ENCODE data around the gene CLDN8. TPM values are rescaled to one million over a fixed set of nuclear protein-coding genes. Genes with fewer than 3 reads are reported as not detected.

Gene CLDN8
- total RNA-seq, 2 experiments from 2014 or later: not detected

DNA sequence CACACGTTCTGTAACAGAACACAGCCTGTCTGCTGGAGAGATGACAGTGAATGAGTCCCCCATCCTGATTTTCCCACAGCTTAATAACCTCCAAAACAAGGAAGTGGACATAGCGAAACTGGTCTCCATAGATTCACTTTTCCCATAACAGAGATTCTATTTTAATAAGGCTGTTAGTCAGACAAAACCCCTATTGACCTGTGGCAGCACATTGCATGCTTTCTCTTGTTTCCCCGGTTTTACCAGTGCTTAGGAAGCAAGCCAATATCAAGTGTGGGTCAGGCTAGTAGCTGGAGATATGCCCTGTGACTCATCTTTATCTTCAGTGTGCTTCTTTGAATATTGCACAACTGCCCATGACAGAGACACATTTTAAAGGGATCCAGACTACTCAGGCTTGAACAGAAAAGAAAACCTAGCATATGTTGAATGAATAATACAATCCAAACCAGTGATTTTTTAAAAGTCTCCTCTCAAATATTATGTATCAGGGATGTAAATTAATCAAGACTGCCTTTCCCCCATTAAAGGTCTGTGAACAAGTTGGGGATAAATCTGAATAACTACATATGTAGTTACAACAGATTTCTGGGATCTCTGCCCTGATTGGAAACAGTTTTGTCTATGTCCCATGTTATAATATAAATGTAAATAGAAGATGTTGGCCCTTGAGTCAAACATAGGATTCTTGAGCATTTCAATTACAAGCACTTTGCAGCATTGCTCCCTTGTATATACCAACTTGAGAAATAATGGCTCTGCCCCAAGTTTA lies 11.9 kb upstream of the CLDN8 start:
- Histone ChIP-seq H3K27me3 (ENCODE audit: control insufficient read depth in 1 of 2, insufficient read depth in 2 of 2, low read length in 2 of 2) (no peaks in the 10 kb centered on the region), H3K27ac (ENCODE audit: low read depth in 1 of 2, low read length in 2 of 2) (no peak overlapping the region), H3K4me1 (ENCODE audit: insufficient read depth, low read length) (no peaks in the 10 kb centered on the region), H3K4me3 (ENCODE audit: low read length) (no peak overlapping the region), H3K36me3 (ENCODE audit: insufficient read depth, low read length) (no peaks in the 10 kb centered on the region), H3K9me3 (ENCODE audit: control insufficient read depth in 1 of 2, insufficient read depth in 1 of 2, low read length in 2 of 2) (no peaks in the 10 kb centered on the region)
- POLR2A ChIA-PET: no interaction called here
- no peaks in the 10 kb centered on the region for H3K27me3 Mint-ChIP-seq
- H3K27ac Mint-ChIP-seq: no peak overlapping the region
- H3K4me1 Mint-ChIP-seq (ENCODE audit: low read depth): no peaks in the 10 kb centered on the region
- TF ChIP-seq, protein P1, sequence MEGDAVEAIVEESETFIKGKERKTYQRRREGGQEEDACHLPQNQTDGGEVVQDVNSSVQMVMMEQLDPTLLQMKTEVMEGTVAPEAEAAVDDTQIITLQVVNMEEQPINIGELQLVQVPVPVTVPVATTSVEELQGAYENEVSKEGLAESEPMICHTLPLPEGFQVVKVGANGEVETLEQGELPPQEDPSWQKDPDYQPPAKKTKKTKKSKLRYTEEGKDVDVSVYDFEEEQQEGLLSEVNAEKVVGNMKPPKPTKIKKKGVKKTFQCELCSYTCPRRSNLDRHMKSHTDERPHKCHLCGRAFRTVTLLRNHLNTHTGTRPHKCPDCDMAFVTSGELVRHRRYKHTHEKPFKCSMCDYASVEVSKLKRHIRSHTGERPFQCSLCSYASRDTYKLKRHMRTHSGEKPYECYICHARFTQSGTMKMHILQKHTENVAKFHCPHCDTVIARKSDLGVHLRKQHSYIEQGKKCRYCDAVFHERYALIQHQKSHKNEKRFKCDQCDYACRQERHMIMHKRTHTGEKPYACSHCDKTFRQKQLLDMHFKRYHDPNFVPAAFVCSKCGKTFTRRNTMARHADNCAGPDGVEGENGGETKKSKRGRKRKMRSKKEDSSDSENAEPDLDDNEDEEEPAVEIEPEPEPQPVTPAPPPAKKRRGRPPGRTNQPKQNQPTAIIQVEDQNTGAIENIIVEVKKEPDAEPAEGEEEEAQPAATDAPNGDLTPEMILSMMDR (IDR thresholded peaks at IDR 0.05): no peak
- no peaks in the 10 kb centered on the region for H3K36me3 Mint-ChIP-seq (ENCODE audit: low read depth)
- CTCF ChIA-PET: interaction anchor here (0.7 kb wide), 1 partner anchor 42 kb away, joined by 4 read pairs; no protein-coding TSS in a partner anchor
- DNase-seq: no peak
- H3K9me3 Mint-ChIP-seq: no peaks in the 10 kb centered on the region
- no peak for ATAC-seq (ENCODE audit: poor library complexity)
- H3K4me3 Mint-ChIP-seq: no peak overlapping the region
- intact Hi-C loops (cut with DNase I, micrococcal nuclease): no loop called here

DNA sequence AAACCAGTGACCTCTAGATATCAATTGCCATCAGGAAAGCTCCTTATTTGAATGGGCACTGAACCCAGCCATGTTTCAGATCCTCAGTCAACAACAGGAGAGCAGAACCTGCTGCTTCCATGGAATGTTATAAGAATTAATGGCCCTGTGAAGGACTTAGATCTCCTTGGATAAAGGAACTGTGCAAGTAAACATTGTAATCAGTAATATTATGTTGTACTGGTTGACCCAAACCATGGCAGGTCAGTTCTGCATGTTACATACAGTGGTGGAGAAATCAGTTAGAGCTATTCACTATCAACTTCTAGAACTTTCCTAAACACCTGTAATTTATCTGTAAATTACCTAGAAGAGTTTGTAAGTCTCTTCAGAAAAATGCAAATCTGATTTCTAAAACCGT lies 11.2 kb upstream of the CLDN8 start:
- TF ChIP-seq, protein P1 (IDR thresholded peaks at IDR 0.05): no peak
- CTCF ChIA-PET: no interaction called here
- H3K4me1 ChIP-seq (ENCODE audit: insufficient read depth, low read length): no peaks in the 10 kb centered on the region

GRCh38 chr21:30223596-30223995 lies 7.7 kb upstream of the CLDN8 start:
- Histone ChIP-seq H3K27ac (ENCODE audit: low read depth in 1 of 2, low read length in 2 of 2) (no peak overlapping the region), H3K27me3 (ENCODE audit: control insufficient read depth in 1 of 2, insufficient read depth in 2 of 2, low read length in 2 of 2) (no peaks in the 10 kb centered on the region), H3K4me1 (ENCODE audit: insufficient read depth, low read length) (no peaks in the 10 kb centered on the region), H3K36me3 (ENCODE audit: insufficient read depth, low read length) (no peaks in the 10 kb centered on the region), H3K4me3 (ENCODE audit: low read length) (no peak overlapping the region), H3K9me3 (ENCODE audit: control insufficient read depth in 1 of 2, insufficient read depth in 1 of 2, low read length in 2 of 2) (no peaks in the 10 kb centered on the region)
- intact Hi-C loops (cut with DNase I, micrococcal nuclease): no loop called here
- ATAC-seq (ENCODE audit: poor library complexity) (no peak), DNase-seq (no peak)
- ChIA-PET POLR2A (no interaction called here), CTCF (no interaction called here)
- Mint-ChIP-seq H3K4me3 (no peak overlapping the region), H3K36me3 (ENCODE audit: low read depth) (no peaks in the 10 kb centered on the region), H3K9me3 (no peaks in the 10 kb centered on the region), H3K27ac (no peak overlapping the region), H3K27me3 (peaks cover 4% of the 10 kb centered on the region), H3K4me1 (ENCODE audit: low read depth) (no peaks in the 10 kb centered on the region)
- TF ChIP-seq, protein P1 (IDR thresholded peaks at IDR 0.05): no peak

More for the DNA sequence above, 11.2 kb upstream of the CLDN8 start:
- Mint-ChIP-seq H3K9me3 (no peaks in the 10 kb centered on the region), H3K36me3 (ENCODE audit: low read depth) (no peaks in the 10 kb centered on the region), H3K27me3 (no peaks in the 10 kb centered on the region), H3K4me3 (no peak overlapping the region), H3K4me1 (ENCODE audit: low read depth) (no peaks in the 10 kb centered on the region), H3K27ac (no peak overlapping the region)
- no peaks in the 10 kb centered on the region for H3K36me3 ChIP-seq (ENCODE audit: insufficient read depth, low read length)
- DNase-seq: no peak
- ATAC-seq (ENCODE audit: poor library complexity): no peak
- H3K4me3 ChIP-seq (ENCODE audit: low read length): no peak overlapping the region
- no peak overlapping the region for H3K27ac ChIP-seq (ENCODE audit: low read depth in 1 of 2, low read length in 2 of 2)
- no peaks in the 10 kb centered on the region for H3K27me3 ChIP-seq (ENCODE audit: control insufficient read depth in 1 of 2, insufficient read depth in 2 of 2, low read length in 2 of 2)
- H3K9me3 ChIP-seq (ENCODE audit: control insufficient read depth in 1 of 2, insufficient read depth in 1 of 2, low read length in 2 of 2): no peaks in the 10 kb centered on the region
- intact Hi-C loops (cut with DNase I, micrococcal nuclease): no loop called here
- POLR2A ChIA-PET: no interaction called here
